PC-9 (cell line): ENCODE results near the gene KLF7. TPM values are rescaled to one million over a fixed set of nuclear protein-coding genes. Genes with fewer than 3 reads are reported as not detected.

Source experiments
- BruUV-seq: library from RNA; stranded (reverse); fragments of 400-500 nt; replicated peaks from 2 replicates; lab custom pipeline; 2021; lab: Mats Ljungman, UMichigan
- CTCF ChIA-PET: fragments of 300-600 bp; sonication (Branson Sonifier 250); formaldehyde crosslinking; loops from one replicate; lab custom pipeline; 2022; ENCODE audit warnings: antibody characterized with exemption; lab: Charles Lee
- POLR2A ChIA-PET: fragments of 300-600 bp; sonication (Branson Sonifier 250); formaldehyde crosslinking; loops from one replicate; lab custom pipeline; 2022; ENCODE audit warnings: antibody characterized with exemption; ENCODE audit not compliant: unreplicated experiment; lab: Charles Lee
- DNase-seq, 2 experiments: peaks; one replicate each; pipeline versions ENCODE4 v3.0.0 to v3.0.0-alpha.2; 2015 to 2022; ENCODE audit warnings: mixed read lengths in 1 of 2
- H2AFZ ChIP-seq: fragments of 200-600 bp; sonication (generic); 2 replicates; pipeline ENCODE4 v1.8.1; 2017; ENCODE audit warnings: antibody characterized with exemption
- H3F3A ChIP-seq: fragments of 200-600 bp; sonication (generic); 2 replicates; pipeline ENCODE4 v1.8.1; 2017; ENCODE audit warnings: antibody characterized with exemption, mild to moderate bottlenecking, low read depth; ENCODE audit not compliant: insufficient read depth
- H3K27ac ChIP-seq: fragments of 200-600 bp; sonication (generic); 2 replicates; pipeline ENCODE4 v1.6.1; 2016; ENCODE audit warnings: mixed run types
- H3K27me3 ChIP-seq: fragments of 200-600 bp; sonication (generic); 2 replicates; pipeline ENCODE4 v1.6.1; 2016; ENCODE audit warnings: low read depth, mixed run types; ENCODE audit not compliant: insufficient read depth
- H3K36me3 ChIP-seq: fragments of 200-600 bp; sonication (generic); 2 replicates; pipeline ENCODE4 v1.6.1; 2016; ENCODE audit warnings: low read depth, mixed run types
- H3K4me1 ChIP-seq: fragments of 200-600 bp; sonication (generic); replicated peaks from 2 replicates; pipeline ENCODE4 v1.6.1; 2016; ENCODE audit warnings: mixed run types; ENCODE audit not compliant: insufficient read depth
- H3K4me2 ChIP-seq: fragments of 200-600 bp; sonication (generic); 2 replicates; pipeline ENCODE4 v1.6.1; 2017; ENCODE audit warnings: mixed run types
- H3K4me3 ChIP-seq: fragments of 200-600 bp; sonication (generic); 2 replicates; pipeline ENCODE4 v1.6.1; 2016; ENCODE audit warnings: mixed run types
- H3K79me2 ChIP-seq: fragments of 200-600 bp; sonication (generic); 2 replicates; pipeline ENCODE4 v1.6.1; 2017; ENCODE audit warnings: low read depth, mixed run types
- H3K9me2 ChIP-seq: fragments of 200-600 bp; sonication (generic); 2 replicates; pipeline ENCODE4 v1.8.1; 2017; ENCODE audit warnings: mild to moderate bottlenecking; ENCODE audit not compliant: insufficient read depth
- H3K9me3 ChIP-seq: fragments of 200-600 bp; sonication (generic); 2 replicates; pipeline ENCODE4 v1.8.1; 2016; ENCODE audit warnings: low read depth; ENCODE audit not compliant: insufficient read depth
- H4K20me1 ChIP-seq: fragments of 200-600 bp; sonication (generic); 2 replicates; pipeline ENCODE4 v1.8.1; 2017; ENCODE audit not compliant: insufficient read depth
- CTCF ChIP-seq: fragments of 200-600 bp; sonication (generic); conservative IDR thresholded peaks from 2 replicates; pipeline ENCODE4 v1.6.1; 2017; ENCODE audit warnings: mixed run types, antibody characterized with exemption, mild to moderate bottlenecking, moderate library complexity
- EZH2 ChIP-seq: fragments of 200-600 bp; sonication (generic); IDR thresholded peaks from 2 replicates; pipeline ENCODE4 v1.8.0; 2017; ENCODE audit warnings: antibody characterized with exemption, low read depth
- intact Hi-C: fragments of 100-400 bp; cut with micrococcal nuclease; formaldehyde crosslinking; loops from one replicate; pipeline ENCODE4 v1.10.0; 2022; ENCODE audit not compliant: unreplicated experiment
- total RNA-seq: library from RNA; stranded (reverse); gene quantifications from 2 replicates; pipeline ENCODE4 v1.2.3, GENCODE V29; 2021

KLF7 gene
- total RNA-seq, 1 experiment from 2014 or later, result 20.0 TPM

GRCh38 chr2:207162316-207162715, 3.4 kb downstream of the KLF7 start:
- H3K4me1 ChIP-seq, result peaks cover 23% of the 10 kb centered on the region
- DNase-seq, result no peak
- no peaks in the 10 kb centered on the region for H3K36me3 ChIP-seq
- POLR2A ChIA-PET, result no interaction called here
- no peaks in the 10 kb centered on the region for H4K20me1 ChIP-seq
- H3K27me3 ChIP-seq, result no peaks in the 10 kb centered on the region
- BruUV-seq, result no TSS peak
- H3K27ac ChIP-seq, result peak overlapping the region; percentile 84; the same call in 1 of the 2 replicates
- CTCF ChIA-PET, result interaction anchor here (0.6 kb wide), 1 partner anchor 41 kb away, joined by 3 read pairs; no protein-coding TSS in a partner anchor
- no peak overlapping the region; the same call in 1 of the 2 replicates for H3K4me3 ChIP-seq
- peak overlapping the region; percentile 92 for H3K4me2 ChIP-seq
- intact Hi-C loops, result no loop called here
- TF ChIP-seq CTCF, result no peak
- H3K9me3 ChIP-seq, result no peaks in the 10 kb centered on the region
- H3K79me2 ChIP-seq, result peaks cover 68% of the 10 kb centered on the region
- H3F3A ChIP-seq, result peaks cover 21% of the 10 kb centered on the region; the same call in 1 of the 2 replicates
- no peaks in the 10 kb centered on the region for H3K9me2 ChIP-seq
- H2AFZ ChIP-seq, result no peak overlapping the region

GRCh38 chr2:207161247-207162123, 4.3 kb downstream of the KLF7 start:
- ChIA-PET POLR2A (no interaction called here), CTCF (interaction anchor here (0.6 kb wide), 1 partner anchor 40 kb away, joined by 3 read pairs; no protein-coding TSS in a partner anchor)
- intact Hi-C loops, result no loop called here

GRCh38 chr2:207160115-207160514, 5.6 kb downstream of the KLF7 start:
- H4K20me1 ChIP-seq, result no peaks in the 10 kb centered on the region
- H3F3A ChIP-seq, result peaks cover 21% of the 10 kb centered on the region; the same call in 1 of the 2 replicates
- no peak overlapping the region for H2AFZ ChIP-seq
- no TSS peak for BruUV-seq
- H3K4me2 ChIP-seq, result no peak overlapping the region
- H3K4me3 ChIP-seq, result no peak overlapping the region
- H3K79me2 ChIP-seq, result peaks cover 78% of the 10 kb centered on the region
- no peak for TF ChIP-seq EZH2
- TF ChIP-seq CTCF, result no peak
- H3K9me2 ChIP-seq, result no peaks in the 10 kb centered on the region
- H3K36me3 ChIP-seq, result no peaks in the 10 kb centered on the region
- no peak for DNase-seq
- H3K27ac ChIP-seq, result no peak overlapping the region
- ChIA-PET POLR2A (no interaction called here), CTCF (no interaction called here)
- peaks cover 18% of the 10 kb centered on the region for H3K4me1 ChIP-seq
- no peaks in the 10 kb centered on the region for H3K9me3 ChIP-seq
- intact Hi-C loops, result no loop called here
- no peaks in the 10 kb centered on the region for H3K27me3 ChIP-seq

More at GRCh38 chr2:207161247-207162123, 4.3 kb downstream of the KLF7 start:
- Histone ChIP-seq H3K79me2 (peaks cover 73% of the 10 kb centered on the region), H3K4me3 (no peak overlapping the region), H4K20me1 (no peaks in the 10 kb centered on the region), H3K4me1 (peaks cover 18% of the 10 kb centered on the region), H2AFZ (no peak overlapping the region), H3K9me2 (no peaks in the 10 kb centered on the region), H3K9me3 (no peaks in the 10 kb centered on the region), H3K36me3 (no peaks in the 10 kb centered on the region), H3K4me2 (0 out of 2 replicates have a peak overlapping the region, but pooled peaks have one; percentile 11), H3F3A (peaks cover 21% of the 10 kb centered on the region; the same call in 1 of the 2 replicates), H3K27ac (no peak overlapping the region), H3K27me3 (no peaks in the 10 kb centered on the region)
- no peak for DNase-seq
- TF ChIP-seq CTCF (no peak), EZH2 (no peak)
- BruUV-seq, result no TSS peak
